HepG2 (cell line): Measurements from ENCODE around the gene TP53TG3B. TPM values are rescaled to one million over a fixed set of nuclear protein-coding genes. Genes with fewer than 3 reads are reported as not detected.
A peak's percentile ranks its signal among the peaks of the same experiment; 100 is the strongest.
"Not testable (repeated sequence)": the region's sequence is repeated elsewhere in the genome, so short reads cannot be mapped to it uniquely, and the experiment has no call there.

ENCODE experiments used
- ATAC-seq: fragments of 200-7000 bp; cut with Tn5 transposase; 3 replicates; pipeline ENCODE4 v1.9.1; 2020; ENCODE audit warnings: mild to moderate bottlenecking, moderate library complexity
- BruUV-seq: library from RNA; stranded (reverse); fragments of 400-500 nt; replicated peaks from 2 replicates; lab custom pipeline; 2021; lab: Mats Ljungman, UMichigan
- CTCF ChIA-PET: fragments of 300-600 bp; formaldehyde crosslinking; extraction: SDS; loops from one replicate; lab custom pipeline; 2021; ENCODE audit warnings: low total read pairs, inconsistent platforms, low intra/inter-chr PET ratio; lab: Yijun Ruan, JAX
- POLR2A ChIA-PET: fragments of 350-600 bp; sonication (Branson Sonifier 250); formaldehyde crosslinking; loops from one replicate; lab custom pipeline; 2020; ENCODE audit warnings: antibody characterized with exemption, inconsistent platforms; lab: Yijun Ruan, JAX
- DNase-seq: peaks from one replicate; pipeline ENCODE4 v3.0.0-alpha.2; 2015; ENCODE audit warnings: low spot score
- FAIRE-seq: peaks from 3 replicates; lab custom pipeline; 2011; peaks lifted over from hg19 to GRCh38; lab: Jason Lieb, UNC
- H2AFZ ChIP-seq: one replicate; pipeline ENCODE4 v1.6.1; 2011; ENCODE audit warnings: low read length, inconsistent platforms
- H3K27ac ChIP-seq: fragments of 300-600 bp; 3 replicates; pipeline ENCODE4 v1.8.0; 2011; ENCODE audit warnings: mixed run types, mild to moderate bottlenecking, mixed read lengths, low read length, inconsistent platforms; ENCODE audit not compliant: insufficient read depth; ENCODE audit errors: extremely low read length
- H3K27me3 ChIP-seq, 2 experiments: fragments of 200-600 bp in 1 of 2; 2 replicates in 1 of 2; 3 replicates in 1 of 2; pipeline versions ENCODE4 v1.6.0 to v1.8.0; 2011; ENCODE audit warnings: low read length in 2 of 2, mild to moderate bottlenecking in 2 of 2, moderate library complexity in 2 of 2, inconsistent platforms in 1 of 2; ENCODE audit not compliant: insufficient read depth in 2 of 2, control insufficient read depth in 1 of 2
- H3K36me3 ChIP-seq, 2 experiments: fragments of 200-600 bp in 1 of 2; replicated peaks in 1 of 2; 2 replicates in 1 of 2; 3 replicates in 1 of 2; pipeline versions ENCODE4 v1.5.1 to v1.8.0; 2011; ENCODE audit warnings: low read length in 2 of 2, inconsistent platforms in 1 of 2; ENCODE audit not compliant: insufficient read depth in 2 of 2, control insufficient read depth in 1 of 2
- H3K4me1 ChIP-seq: 2 replicates; pipeline ENCODE4 v1.5.1; 2012; ENCODE audit warnings: low read length, inconsistent platforms; ENCODE audit not compliant: insufficient read depth
- H3K4me2 ChIP-seq: 2 replicates; pipeline ENCODE4 v1.6.0; 2011; ENCODE audit warnings: low read depth, low read length, inconsistent platforms
- H3K4me3 ChIP-seq, 3 experiments: fragments of 200-600 bp in 1 of 3; sonication (generic), shearing (Covaris generic) in 1 of 3; replicated peaks in 1 of 3; 2 replicates each; pipeline ENCODE4 v1.5.1; 2011 to 2016; ENCODE audit warnings: low read length in 3 of 3, inconsistent platforms in 2 of 3, low read depth in 2 of 3, mild to moderate bottlenecking in 2 of 3, control low read depth in 1 of 3, mixed read lengths in 1 of 3; ENCODE audit not compliant: insufficient read depth in 1 of 3
- H3K79me2 ChIP-seq: one replicate; pipeline ENCODE4 v1.6.1; 2011; ENCODE audit warnings: low read length, inconsistent platforms; ENCODE audit not compliant: insufficient read depth
- H3K9ac ChIP-seq: 2 replicates; pipeline ENCODE4 v1.6.0; 2011; ENCODE audit warnings: mild to moderate bottlenecking, low read depth, low read length, inconsistent platforms; ENCODE audit not compliant: insufficient read depth
- H3K9me3 ChIP-seq: 2 replicates; pipeline ENCODE4 v1.5.1; 2012; ENCODE audit warnings: mild to moderate bottlenecking, low read length
- H4K20me1 ChIP-seq: 2 replicates; pipeline ENCODE4 v1.6.0; 2011; ENCODE audit warnings: inconsistent platforms, mild to moderate bottlenecking, low read length, moderate library complexity; ENCODE audit not compliant: insufficient read depth
- ZNF225 ChIP-seq: sonication (generic); formaldehyde crosslinking; IDR thresholded peaks from 2 replicates; pipeline ENCODE4 v1.4.0; 2020; ENCODE audit warnings: mild to moderate bottlenecking, missing genetic modification reagents
- WGBS: methylation state at CpG from one replicate; pipeline ENCODE4 v1.1.6; 2017; ENCODE audit warnings: low lambda C conversion rate; 5-methylcytosine and 5-hydroxymethylcytosine counted together
- in situ Hi-C: cut with HindIII; loops from 2 replicates; pipeline ENCODE4 v1.10.0; 2017; ENCODE audit warnings: low pct_unique_long_range_greater_than_20kb; ENCODE audit not compliant: extremely low pct_ligation_motif_present
- intact Hi-C: fragments of 100-400 bp; cut with micrococcal nuclease; formaldehyde crosslinking; loops from one replicate; pipeline ENCODE4 v1.10.0; 2022; ENCODE audit not compliant: unreplicated experiment
- polyA plus RNA-seq, 8 experiments: library from polyadenylated mRNA; depleted of rRNA in 3 of 8; stranded (reverse) in 7 of 8; unstranded in 1 of 8; fragments of >200 nt; fragmentation: Illumina TruSeq in 4 of 8; extraction: Trizol in 4 of 8; gene quantifications; 2 replicates each; pipeline versions ENCODE4 v1.2.1 to v1.2.3, GENCODE V29; 2011 to 2016; ENCODE audit warnings: low read depth in 4 of 8, missing spikeins in 1 of 8, mixed read lengths in 1 of 8; ENCODE audit not compliant: insufficient read depth in 1 of 8
- total RNA-seq, 5 experiments: library from RNA; depleted of rRNA; stranded (reverse); fragments of >200 nt; fragmentation: Illumina TruSeq; extraction: Trizol; gene quantifications; 2 replicates each; pipeline ENCODE4 v1.2.3, GENCODE V29; 2016; ENCODE audit warnings: low read depth in 1 of 5
- TF ChIP-seq, protein P1 (sequence below): sonication (generic); formaldehyde crosslinking; IDR thresholded peaks from 2 replicates; pipeline ENCODE4 v1.8.1; 2023; ENCODE audit warnings: mild to moderate bottlenecking, inconsistent platforms, moderate library complexity, missing genetic modification reagents, borderline replicate concordance

The TP53TG3B gene
- total and polyA plus RNA-seq, 2 of the 13 experiments (the other 11 are each of a cell fraction or from before 2014, with no cell fraction given) = not detected

DNA sequence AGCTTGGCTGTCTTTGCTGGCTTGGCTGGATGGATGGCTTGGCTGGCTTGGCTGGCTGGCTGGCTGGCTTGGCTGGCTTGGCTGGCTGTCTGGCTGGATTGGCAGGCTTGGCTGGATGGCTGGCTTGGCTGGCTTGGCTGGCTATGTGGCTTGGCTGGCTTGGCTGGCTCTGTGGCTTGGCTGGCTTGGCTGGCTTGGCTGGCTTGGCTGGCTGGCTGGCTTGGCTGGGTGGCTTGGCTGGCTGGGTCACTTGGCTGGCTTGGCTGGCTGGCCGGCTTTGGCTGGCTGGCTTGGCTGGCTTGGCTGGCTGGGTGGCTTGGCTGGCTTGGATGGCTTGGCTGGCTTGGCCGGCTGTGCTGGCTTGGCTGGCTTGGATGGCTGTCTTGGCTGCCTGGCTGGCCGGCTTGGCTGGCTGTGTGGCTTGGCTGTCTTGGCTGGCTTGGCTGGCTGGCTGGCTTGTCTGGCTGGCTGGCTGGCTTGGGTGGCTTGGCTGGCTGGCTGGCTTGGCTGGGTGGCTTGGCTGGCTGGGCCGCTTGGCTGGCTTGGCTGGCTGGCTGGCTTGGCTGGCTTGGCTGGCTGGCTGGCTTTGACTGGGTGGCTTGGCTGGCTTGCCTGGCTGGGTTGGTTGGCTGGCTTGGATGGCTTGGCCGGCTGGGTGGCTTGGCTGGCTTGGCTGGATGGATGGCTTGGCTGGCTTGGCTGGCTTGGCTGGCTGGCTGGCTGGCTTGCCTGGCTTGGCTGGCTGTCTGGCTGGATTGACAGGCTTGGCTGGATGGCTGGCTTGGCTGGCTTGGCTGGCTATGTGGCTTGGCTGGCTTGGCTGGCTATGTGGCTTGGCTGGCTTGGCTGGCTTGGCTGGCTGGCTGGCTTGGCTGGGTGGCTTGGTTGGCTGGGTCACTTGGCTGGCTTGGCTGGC is 22.8 kb upstream of the TP53TG3B start:
- FAIRE-seq = not testable (repeated sequence)

DNA sequence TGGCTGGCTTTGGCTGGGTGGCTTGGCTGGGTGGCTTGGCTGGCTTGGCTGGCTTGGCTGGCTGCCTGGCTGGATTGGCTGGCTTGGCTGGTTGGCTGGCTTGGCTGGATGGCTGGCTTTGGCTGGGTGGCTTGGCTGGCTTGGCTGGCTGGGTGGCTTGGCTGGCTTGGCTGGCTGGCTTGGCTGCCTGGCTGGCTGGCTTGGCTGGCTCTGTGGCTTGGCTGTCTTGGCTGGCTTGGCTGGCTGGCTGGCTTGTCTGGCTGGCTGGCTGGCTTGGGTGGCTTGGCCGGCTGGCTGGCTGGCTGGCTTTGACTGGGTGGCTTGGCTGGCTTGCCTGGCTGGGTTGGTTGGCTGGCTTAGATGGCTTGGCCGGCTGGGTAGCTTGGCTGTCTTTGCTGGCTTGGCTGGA is 22.1 kb upstream of the TP53TG3B start:
- CTCF ChIA-PET, intact Hi-C loops, H3K27ac ChIP-seq, POLR2A ChIA-PET, H3K4me1 ChIP-seq, DNase-seq, ATAC-seq, H3K9ac ChIP-seq, H4K20me1 ChIP-seq, H3K4me2 ChIP-seq, BruUV-seq, H3K79me2 ChIP-seq, H3K4me3 ChIP-seq, H2AFZ ChIP-seq, H3K36me3 ChIP-seq, in situ Hi-C loops, FAIRE-seq, H3K27me3 ChIP-seq: not testable (repeated sequence)
- WGBS = 6% methylated on average over 2 of the region's 2 CpGs
- H3K9me3 ChIP-seq = peaks cover 16% of the 10 kb centered on the region

More for the DNA sequence above, 22.8 kb upstream of the TP53TG3B start:
- H3K36me3 ChIP-seq, H3K27ac ChIP-seq, in situ Hi-C loops, BruUV-seq, H3K4me1 ChIP-seq, H3K4me3 ChIP-seq, H2AFZ ChIP-seq, CTCF ChIA-PET, DNase-seq, H4K20me1 ChIP-seq, H3K27me3 ChIP-seq, intact Hi-C loops, H3K9ac ChIP-seq, POLR2A ChIA-PET, H3K79me2 ChIP-seq, ATAC-seq, H3K4me2 ChIP-seq: not testable (repeated sequence)
- peaks cover 16% of the 10 kb centered on the region for H3K9me3 ChIP-seq
- WGBS = 22% methylated on average over 5 of the region's 5 CpGs
- TF ChIP-seq, protein P1, sequence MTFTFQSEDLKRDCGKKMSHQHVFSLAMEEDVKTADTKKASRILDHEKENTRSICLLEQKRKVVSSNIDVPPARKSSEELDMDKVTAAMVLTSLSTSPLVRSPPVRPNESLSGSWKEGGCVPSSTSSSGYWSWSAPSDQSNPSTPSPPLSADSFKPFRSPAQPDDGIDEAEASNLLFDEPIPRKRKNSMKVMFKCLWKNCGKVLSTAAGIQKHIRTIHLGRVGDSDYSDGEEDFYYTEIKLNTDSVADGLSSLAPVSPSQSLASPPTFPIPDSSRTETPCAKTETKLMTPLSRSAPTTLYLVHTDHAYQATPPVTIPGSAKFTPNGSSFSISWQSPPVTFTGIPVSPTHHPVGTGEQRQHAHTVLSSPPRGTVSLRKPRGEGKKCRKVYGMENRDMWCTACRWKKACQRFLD = peak; percentile 51; the same call in 1 of the 2 replicates
- 0 out of 2 replicates have a peak, but pooled peaks have one; percentile 17 for TF ChIP-seq ZNF225 (CRISPR knock-in tag)
